ENCODE measurements around the gene MLXIP.

Gene MLXIP

DNA sequence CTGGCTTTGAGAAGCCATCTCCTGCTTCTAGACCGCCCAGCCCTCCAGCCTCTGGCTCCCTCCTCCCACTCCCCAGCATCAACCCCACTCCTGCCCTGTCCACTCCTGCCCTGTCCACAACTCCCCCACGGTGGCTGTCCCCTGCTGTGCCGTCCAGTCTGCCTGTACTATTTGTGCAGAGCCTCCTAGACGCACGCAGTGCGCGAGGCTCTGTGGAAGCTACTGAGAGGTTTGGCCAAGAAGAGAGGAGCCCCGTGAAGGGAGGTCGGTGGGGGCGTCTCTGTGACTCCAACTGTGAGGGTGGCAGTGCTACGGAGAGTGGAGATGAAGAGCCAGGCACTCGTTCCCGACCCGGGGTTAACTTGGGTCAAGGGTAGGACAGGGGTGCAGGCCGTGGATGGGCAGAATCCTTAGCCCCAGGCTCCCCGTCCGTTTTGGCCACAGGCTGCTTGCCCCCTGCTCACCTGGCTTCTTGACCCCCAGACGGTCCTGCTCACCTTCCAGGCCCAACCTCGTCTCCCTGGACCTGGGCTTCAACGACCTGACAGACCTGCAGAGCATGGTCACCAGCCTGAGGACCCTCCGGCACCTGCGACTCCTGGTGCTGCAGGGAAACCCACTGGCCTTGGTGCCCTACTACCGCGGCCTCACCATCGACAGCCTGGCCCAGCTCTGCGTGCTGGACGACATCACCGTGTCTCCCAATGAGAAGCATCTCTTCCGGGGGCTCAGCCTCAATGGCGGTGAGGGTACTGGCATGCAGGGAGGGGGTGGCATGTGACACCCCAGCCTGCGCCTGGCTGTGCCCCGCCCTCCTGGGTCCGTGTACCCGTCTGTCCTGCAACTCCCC is 111.3 kb downstream of the MLXIP start:
- no peak for DNase-seq

- peak in 1 of 14 donors; percentile 17 for DNase-seq
Measured at GRCh38 chr12:122190842-122191668, 112.5 kb downstream of the MLXIP start.

DNA sequence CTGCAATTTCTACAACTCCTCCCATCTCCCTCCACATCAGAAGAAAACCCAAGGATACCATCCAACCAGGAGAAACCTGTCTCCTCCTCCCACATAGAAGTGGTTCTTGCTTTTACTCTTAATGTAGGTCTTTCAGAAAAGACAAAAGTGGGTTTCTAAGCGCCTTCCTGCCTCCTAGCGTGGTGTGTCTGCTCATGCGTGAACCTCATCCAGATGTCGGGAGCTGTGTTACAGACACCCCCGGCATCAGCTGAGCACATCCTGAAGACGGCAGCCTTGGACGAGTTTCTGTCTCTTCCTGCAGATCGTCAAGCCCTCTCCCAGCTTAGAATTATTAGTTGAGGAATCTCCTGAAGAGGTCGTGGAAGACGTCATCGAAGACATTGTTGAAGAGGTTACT is 113.9 kb downstream of the MLXIP start:
- DNase-seq: no peak

GRCh38 chr12:122194804-122195203 is 116.2 kb downstream of the MLXIP start:
- no peak for DNase-seq

DNA sequence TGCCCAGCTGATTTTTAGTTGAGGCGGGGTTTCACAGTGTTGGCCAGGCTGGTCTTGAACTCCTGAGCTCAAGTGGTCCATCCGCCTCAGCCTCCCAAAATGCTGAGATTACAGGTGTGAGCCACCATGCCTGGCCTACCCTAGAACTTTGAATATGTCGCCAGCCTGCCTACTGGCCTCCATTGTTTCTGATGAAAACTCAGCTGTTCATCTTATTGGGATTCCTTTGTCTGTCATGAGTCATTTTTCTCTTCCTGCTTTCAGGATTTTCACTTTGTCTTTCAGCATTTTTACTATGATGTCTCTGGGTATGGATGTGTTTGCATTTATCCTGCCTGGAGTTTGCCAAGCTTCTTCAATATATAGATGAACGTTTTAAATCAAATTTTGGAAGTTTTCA is 116.8 kb downstream of the MLXIP start:
- no peak for DNase-seq
